Common myeloid progenitor, CD34-positive (primary cell): ENCODE measurements around the gene TOM1.

Experiments
- CTCF ChIA-PET: fragments of 350-600 bp; sonication (Branson Sonifier 250); formaldehyde crosslinking; loops from one replicate; lab custom pipeline; 2021; ENCODE audit warnings: antibody characterized with exemption; lab: Charles Lee
- POLR2A ChIA-PET: fragments of 350-600 bp; sonication (Branson Sonifier 250); formaldehyde crosslinking; loops from one replicate; lab custom pipeline; 2021; ENCODE audit warnings: antibody characterized with exemption; lab: Charles Lee
- DNase-seq, 3 donors: peaks; one replicate each; pipeline versions ENCODE4 v3.0.0 to v3.0.0-alpha.2; 2013
- H3K27ac ChIP-seq, 2 experiments: 1 replicate in 1 of 2; 2 replicates in 1 of 2; pipeline ENCODE4 v1.7.0; 2013; ENCODE audit warnings: inconsistent platforms in 2 of 2, low read length in 2 of 2, mild to moderate bottlenecking in 2 of 2, low read depth in 1 of 2, moderate library complexity in 1 of 2; ENCODE audit not compliant: severe bottlenecking in 2 of 2, insufficient read depth in 1 of 2, poor library complexity in 1 of 2
- H3K27me3 ChIP-seq, 5 experiments: replicated peaks in 2 of 5; 1 replicate in 3 of 5; 2 replicates in 2 of 5; pipeline versions ENCODE4 v1.6.1 to v1.7.0; 2013; ENCODE audit warnings: low read length in 4 of 5, mild to moderate bottlenecking in 2 of 5, moderate library complexity in 2 of 5, inconsistent platforms in 1 of 5; ENCODE audit not compliant: insufficient read depth in 5 of 5, control insufficient read depth in 4 of 5
- H3K36me3 ChIP-seq, 4 experiments: 1 replicate in 2 of 4; 2 replicates in 2 of 4; pipeline versions ENCODE4 v1.6.1 to v1.7.0; 2013; ENCODE audit warnings: low read length in 3 of 4, control low read depth in 1 of 4, mild to moderate bottlenecking in 1 of 4; ENCODE audit not compliant: control insufficient read depth in 4 of 4, insufficient read depth in 4 of 4
- H3K4me1 ChIP-seq, 4 experiments: 1 replicate in 3 of 4; 2 replicates in 1 of 4; pipeline versions ENCODE4 v1.6.1 to v1.7.1; 2013; ENCODE audit warnings: low read length in 3 of 4, mild to moderate bottlenecking in 3 of 4, control low read depth in 1 of 4, inconsistent platforms in 1 of 4, moderate library complexity in 1 of 4; ENCODE audit not compliant: control insufficient read depth in 4 of 4, insufficient read depth in 4 of 4; ENCODE audit errors: control extremely low read depth in 1 of 4
- H3K4me3 ChIP-seq, 7 experiments: 1 replicate in 4 of 7; 2 replicates in 3 of 7; pipeline versions ENCODE4 v1.5.1 to v1.7.0; 2013; ENCODE audit warnings: mild to moderate bottlenecking in 7 of 7, low read length in 6 of 7, moderate library complexity in 6 of 7, inconsistent platforms in 2 of 7, low read depth in 2 of 7, control low read depth in 1 of 7; ENCODE audit not compliant: insufficient read depth in 4 of 7, control insufficient read depth in 1 of 7; ENCODE audit errors: extremely low read depth in 1 of 7
- H3K9me3 ChIP-seq, 5 experiments: 1 replicate in 4 of 5; 2 replicates in 1 of 5; pipeline versions ENCODE4 v1.6.1 to v1.7.1; 2013; ENCODE audit warnings: low read length in 4 of 5, mild to moderate bottlenecking in 2 of 5, inconsistent platforms in 1 of 5, low read depth in 1 of 5, moderate library complexity in 1 of 5; ENCODE audit not compliant: control insufficient read depth in 4 of 5, insufficient read depth in 2 of 5; ENCODE audit errors: control extremely low read depth in 1 of 5
- WGBS: methylation state at CpG from one replicate; pipeline ENCODE4 v1.1.5; 2013; ENCODE audit not compliant: insufficient coverage; 5-methylcytosine and 5-hydroxymethylcytosine counted together

Gene TOM1

DNA sequence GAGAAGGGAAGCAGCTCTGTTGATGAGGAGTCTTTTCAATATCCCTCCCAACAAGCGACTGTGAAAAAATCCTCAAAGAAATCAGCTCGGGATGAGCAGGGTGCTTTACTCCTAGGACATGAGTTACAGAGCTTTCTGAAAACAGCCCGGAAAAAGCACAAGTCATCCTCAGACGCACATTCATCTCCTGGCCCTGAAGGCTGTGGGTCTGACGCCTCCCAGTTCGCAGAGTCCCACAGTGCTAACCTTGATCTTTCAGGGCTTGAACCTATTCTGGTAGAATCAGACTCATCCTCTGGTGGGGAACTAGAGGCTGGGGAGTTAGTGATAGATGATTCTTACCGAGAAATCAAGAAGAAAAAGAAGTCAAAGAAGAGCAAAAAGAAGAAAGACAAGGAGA lies 34.7 kb upstream of the TOM1 start:
- H3K4me3 ChIP-seq = no peak overlapping the region
- no peak for DNase-seq
- ChIA-PET POLR2A (no interaction called here), CTCF (no interaction called here)
- WGBS = 98% methylated on average over 7 of the region's 7 CpGs
- no peaks in the 10 kb centered on the region for H3K9me3 ChIP-seq
- peaks cover 36 to 74% (median 55%) of the 10 kb centered on the region in 4 experiments for H3K36me3 ChIP-seq
- H3K27me3 ChIP-seq = no peaks in the 10 kb centered on the region
- H3K27ac ChIP-seq = no peak overlapping the region
- H3K4me1 ChIP-seq = peaks cover 0 to 3% (median 0%) of the 10 kb centered on the region in 4 experiments

DNA sequence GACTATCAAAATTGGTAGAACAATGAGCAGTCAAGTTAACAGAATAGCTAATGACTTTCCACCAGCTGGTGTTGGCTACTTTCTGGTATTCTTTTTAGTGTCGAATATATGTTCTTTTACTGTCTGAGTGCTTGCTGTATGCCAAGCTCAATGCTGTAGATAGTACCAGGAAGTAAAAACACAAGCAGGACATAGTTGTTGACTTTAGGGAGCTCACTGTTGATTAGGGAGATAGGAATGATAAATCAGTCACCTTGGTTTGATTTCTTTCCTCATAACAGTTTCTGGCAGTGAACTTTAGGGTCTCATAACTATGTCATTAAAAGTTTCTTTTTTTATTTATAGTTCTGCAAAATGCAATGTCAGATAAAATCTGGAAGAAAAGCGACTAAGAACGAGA lies 33.4 kb upstream of the TOM1 start:
- POLR2A ChIA-PET = no interaction called here
- no peak overlapping the region for H3K4me3 ChIP-seq
- H3K27ac ChIP-seq = no peak overlapping the region
- H3K27me3 ChIP-seq = no peaks in the 10 kb centered on the region
- H3K36me3 ChIP-seq = peaks cover 36 to 81% (median 61%) of the 10 kb centered on the region in 4 experiments
- DNase-seq = no peak
- H3K9me3 ChIP-seq = no peaks in the 10 kb centered on the region
- 100% methylated on average over 3 of the region's 3 CpGs for WGBS
- CTCF ChIA-PET = no interaction called here
- H3K4me1 ChIP-seq = peaks cover 0 to 3% (median 0%) of the 10 kb centered on the region in 4 experiments

DNA sequence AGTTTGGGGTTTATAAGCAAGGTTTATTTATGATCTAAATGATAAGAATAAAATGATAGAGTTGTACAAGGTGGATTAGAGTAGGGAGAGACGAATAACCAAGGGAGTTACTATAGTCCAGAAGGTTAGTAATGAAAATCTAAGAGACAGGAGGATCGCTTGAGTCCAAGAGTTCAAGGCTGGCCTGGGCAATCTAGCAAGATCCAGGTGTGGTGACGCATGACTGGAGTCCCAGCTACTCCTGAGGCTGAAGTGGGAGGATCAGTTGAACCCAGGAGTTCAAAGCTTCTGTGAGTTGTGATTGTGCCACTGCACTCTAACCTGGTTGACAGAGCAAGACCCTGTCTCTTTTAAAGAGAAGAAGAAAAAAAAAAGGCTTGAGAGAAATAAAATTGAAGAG lies 30.1 kb upstream of the TOM1 start:
- H3K9me3 ChIP-seq = no peaks in the 10 kb centered on the region
- H3K27me3 ChIP-seq = no peaks in the 10 kb centered on the region
- no peaks in the 10 kb centered on the region for H3K4me1 ChIP-seq
- CTCF ChIA-PET = no interaction called here
- peaks cover 31 to 75% (median 54%) of the 10 kb centered on the region in 4 experiments for H3K36me3 ChIP-seq
- 95% methylated on average over 3 of the region's 3 CpGs for WGBS
- no peak overlapping the region for H3K4me3 ChIP-seq
- no peak for DNase-seq
- no peak overlapping the region for H3K27ac ChIP-seq
- POLR2A ChIA-PET = no interaction called here

DNA sequence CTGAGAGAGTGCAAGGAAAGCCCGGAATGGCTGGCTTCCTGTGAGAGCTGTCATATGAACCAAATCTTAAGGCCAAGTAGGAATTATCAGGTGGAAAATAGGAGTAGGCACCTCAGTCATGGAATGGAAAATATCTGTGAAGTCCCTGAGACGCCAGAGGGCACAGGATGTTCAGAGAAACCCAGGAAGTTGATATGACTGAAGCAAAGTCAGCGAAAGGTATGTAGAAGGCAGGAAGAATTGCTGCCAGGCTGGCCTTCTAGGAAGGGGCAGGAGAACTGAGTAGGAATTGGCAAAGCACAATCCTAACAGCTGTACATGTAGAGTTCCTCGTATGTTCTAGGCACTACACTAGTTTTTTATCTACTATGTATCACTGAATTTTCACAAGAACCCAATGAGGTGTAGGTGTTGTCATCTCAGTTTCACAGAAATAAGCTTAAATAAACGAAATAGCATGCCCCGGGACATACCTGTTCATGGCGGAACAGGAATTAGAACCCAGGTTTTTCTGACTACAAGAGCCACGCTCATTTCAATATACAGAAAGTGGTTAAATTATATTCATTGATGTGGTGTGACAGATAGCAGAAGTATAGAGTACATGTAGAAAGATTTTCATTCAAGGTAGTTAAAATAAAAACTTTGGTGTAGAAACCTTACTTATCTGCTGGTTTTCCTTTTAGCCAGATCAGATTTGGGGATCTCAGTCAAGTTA lies 25.4 kb upstream of the TOM1 start:
- Histone ChIP-seq H3K4me3 (no peak overlapping the region), H3K27ac (no peak overlapping the region), H3K27me3 (no peaks in the 10 kb centered on the region), H3K4me1 (no peaks in the 10 kb centered on the region), H3K36me3 (peaks cover 19 to 53% (median 35%) of the 10 kb centered on the region in 4 experiments), H3K9me3 (no peaks in the 10 kb centered on the region)
- CTCF ChIA-PET = interaction anchor here (1.0 kb wide), 1 partner anchor 16 kb away, joined by 3 read pairs; no protein-coding TSS in a partner anchor
- WGBS = 98% methylated on average over 5 of the region's 8 CpGs
- POLR2A ChIA-PET = no interaction called here
- DNase-seq = no peak

DNA sequence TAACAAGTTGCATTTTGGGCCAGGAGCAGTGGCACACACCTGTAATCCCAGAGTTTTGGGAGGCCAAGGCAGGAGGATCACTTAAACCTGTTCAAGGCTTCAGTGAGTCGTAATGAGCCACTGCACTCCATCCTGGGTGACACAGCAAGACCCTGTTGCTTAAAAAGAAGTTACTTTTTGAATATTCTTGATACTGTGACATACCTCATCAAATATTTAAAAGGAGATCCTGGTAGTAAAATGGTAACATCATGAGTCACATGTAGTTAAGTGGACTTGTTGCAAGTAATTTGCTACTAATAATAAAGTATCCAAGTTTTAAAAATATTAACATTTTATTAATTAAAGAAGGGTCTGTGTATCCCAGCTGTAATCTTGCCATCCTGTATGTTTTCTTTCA lies 24.1 kb upstream of the TOM1 start:
- Histone ChIP-seq H3K36me3 (peaks cover 16 to 53% (median 30%) of the 10 kb centered on the region in 4 experiments), H3K4me3 (no peak overlapping the region), H3K9me3 (no peaks in the 10 kb centered on the region), H3K27ac (no peak overlapping the region), H3K27me3 (no peaks in the 10 kb centered on the region), H3K4me1 (no peaks in the 10 kb centered on the region)
- ChIA-PET POLR2A (interaction anchor here (0.6 kb wide), 1 partner anchor 8 kb away, joined by 5 read pairs; no protein-coding TSS in a partner anchor), CTCF (no interaction called here)
- DNase-seq = no peak
- no CpG with 5 or more reads among the region's 1 CpG for WGBS

DNA sequence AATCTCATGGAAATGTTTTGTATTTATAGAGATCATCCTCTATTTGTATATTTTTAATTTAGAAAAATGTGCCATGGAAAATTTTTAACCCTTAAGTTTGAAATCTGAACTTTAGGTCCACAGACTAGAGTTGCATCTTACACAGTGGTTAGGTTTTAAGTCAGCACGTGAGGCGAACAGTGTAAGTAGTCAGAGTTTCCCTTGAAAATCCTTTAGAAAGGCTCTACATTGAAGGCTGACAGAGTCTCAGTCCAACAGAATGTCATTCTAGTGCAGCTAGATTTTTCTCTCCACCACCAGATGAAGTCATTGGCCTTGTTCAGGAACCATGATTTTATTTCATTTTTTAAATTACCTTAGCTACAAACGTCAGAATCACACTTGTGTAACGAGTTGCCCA lies 23.7 kb upstream of the TOM1 start:
- H3K27ac ChIP-seq = no peak overlapping the region
- CTCF ChIA-PET = no interaction called here
- peaks cover 16 to 56% (median 30%) of the 10 kb centered on the region in 4 experiments for H3K36me3 ChIP-seq
- no peak for DNase-seq
- 96% methylated on average over 4 of the region's 4 CpGs for WGBS
- H3K27me3 ChIP-seq = no peaks in the 10 kb centered on the region
- no peaks in the 10 kb centered on the region for H3K9me3 ChIP-seq
- no peak overlapping the region for H3K4me3 ChIP-seq
- H3K4me1 ChIP-seq = no peaks in the 10 kb centered on the region
- POLR2A ChIA-PET = no interaction called here

DNA sequence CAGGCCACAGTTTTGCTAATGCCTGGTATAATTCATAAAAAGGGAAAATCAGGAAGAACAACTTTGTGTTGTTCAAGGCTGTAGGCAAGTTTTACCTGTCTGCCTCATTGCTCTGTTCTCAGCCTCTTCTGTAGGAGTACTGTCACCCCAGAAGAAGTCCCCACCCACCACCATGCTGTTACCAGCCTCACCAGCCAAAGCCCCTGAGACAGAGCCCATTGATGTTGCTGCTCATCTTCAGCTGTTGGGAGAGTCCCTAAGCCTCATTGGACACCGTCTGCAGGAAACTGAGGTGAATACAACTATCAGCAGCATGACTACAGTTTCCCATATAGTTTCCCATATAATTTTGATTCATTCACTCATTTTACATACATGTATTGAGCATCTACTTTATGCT lies 11.6 kb upstream of the TOM1 start:
- Histone ChIP-seq H3K27ac (no peak overlapping the region), H3K36me3 (peaks cover 21 to 69% (median 47%) of the 10 kb centered on the region in 4 experiments), H3K9me3 (no peaks in the 10 kb centered on the region), H3K4me1 (no peaks in the 10 kb centered on the region), H3K4me3 (no peak overlapping the region), H3K27me3 (no peaks in the 10 kb centered on the region)
- 100% methylated on average over 1 of the region's 1 CpG for WGBS
- no peak for DNase-seq
- ChIA-PET CTCF (no interaction called here), POLR2A (no interaction called here)
